ENCODE results near the gene ARIH2. TPM values are rescaled to one million over a fixed set of nuclear protein-coding genes. Genes with fewer than 3 reads are reported as not detected.
A peak's percentile ranks its signal among the peaks of the same experiment; 100 is the strongest.

Gene ARIH2
- total and polyA plus RNA-seq, 2 of the 4 experiments (the other 2 are of a cell fraction): 62.3 to 93.7 TPM

DNA sequence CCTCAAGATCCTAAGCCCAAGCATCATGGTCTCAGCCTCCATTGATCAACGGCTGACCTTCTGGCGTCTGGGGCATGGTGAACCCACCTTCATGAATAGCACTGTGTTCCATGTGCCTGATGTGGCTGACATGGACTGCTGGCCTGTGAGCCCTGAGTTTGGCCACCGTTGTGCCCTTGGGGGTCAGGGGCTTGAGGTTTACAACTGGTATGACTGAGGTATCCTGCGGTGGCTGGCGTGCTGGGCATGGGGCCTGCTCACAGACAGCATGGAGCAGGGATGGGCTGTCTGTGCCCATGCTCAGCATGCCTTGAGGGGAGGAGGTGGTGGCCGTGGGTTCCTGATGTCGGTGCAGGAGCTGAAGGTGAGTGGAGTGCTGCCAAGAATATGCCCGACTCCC, 96.4 kb downstream of the ARIH2 start:
- 100% methylated on average over 1 of the region's 8 CpGs; no CpG with 5 or more reads in 1 of the 2 experiments for WGBS, 2 experiments (ENCODE audit: extremely low coverage in 2 of 2, insufficient read length in 1 of 2)
- no peak overlapping the region for H2BK120ac ChIP-seq (ENCODE audit: low read depth, low read length)
- H3K9ac ChIP-seq (ENCODE audit: low read depth, low read length): no peak overlapping the region
- H3K4me1 ChIP-seq (ENCODE audit: control insufficient read depth, insufficient read depth, low read length): peaks cover 10% of the 10 kb centered on the region
- H4K20me1 ChIP-seq (ENCODE audit: insufficient read depth, low read length): peaks cover 41% of the 10 kb centered on the region
- POLR2A ChIA-PET (ENCODE audit: unreplicated experiment): no interaction called here
- H3K4me2 ChIP-seq (ENCODE audit: low read depth, low read length): no peak overlapping the region
- no peak overlapping the region for H2BK15ac ChIP-seq (ENCODE audit: low read depth, low read length)
- no peak overlapping the region for H4K8ac ChIP-seq (ENCODE audit: low read depth in 2 of 2, low read length in 2 of 2)
- CTCF ChIA-PET: no interaction called here
- no peak overlapping the region for H3K56ac ChIP-seq (ENCODE audit: extremely low read depth, insufficient read depth, low read length)
- no peak overlapping the region for H3K4ac ChIP-seq (ENCODE audit: low read depth, low read length)
- no peak overlapping the region for H3K4me3 ChIP-seq (ENCODE audit: insufficient read depth, low read depth, low read length)
- TF ChIP-seq, protein P1, sequence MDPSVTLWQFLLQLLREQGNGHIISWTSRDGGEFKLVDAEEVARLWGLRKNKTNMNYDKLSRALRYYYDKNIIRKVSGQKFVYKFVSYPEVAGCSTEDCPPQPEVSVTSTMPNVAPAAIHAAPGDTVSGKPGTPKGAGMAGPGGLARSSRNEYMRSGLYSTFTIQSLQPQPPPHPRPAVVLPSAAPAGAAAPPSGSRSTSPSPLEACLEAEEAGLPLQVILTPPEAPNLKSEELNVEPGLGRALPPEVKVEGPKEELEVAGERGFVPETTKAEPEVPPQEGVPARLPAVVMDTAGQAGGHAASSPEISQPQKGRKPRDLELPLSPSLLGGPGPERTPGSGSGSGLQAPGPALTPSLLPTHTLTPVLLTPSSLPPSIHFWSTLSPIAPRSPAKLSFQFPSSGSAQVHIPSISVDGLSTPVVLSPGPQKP (IDR thresholded peaks at IDR 0.05; ENCODE audit: borderline replicate concordance, low read depth, low read length): no peak
- no peak for TF ChIP-seq BHLHE40 (IDR thresholded peaks at IDR 0.05; ENCODE audit: low read depth, low read length)
- TF ChIP-seq FOS (IDR thresholded peaks at IDR 0.05; ENCODE audit: low read depth, low read length): no peak
- no peak for TF ChIP-seq MAFK (IDR thresholded peaks at IDR 0.05; ENCODE audit: low read depth, low read length)
- no peak for TF ChIP-seq RCOR1 (IDR thresholded peaks at IDR 0.05; ENCODE audit: insufficient replicate concordance, low read length)
- TF ChIP-seq MXI1 (IDR thresholded peaks at IDR 0.05; ENCODE audit: borderline replicate concordance, low read depth, low read length): no peak
- TF ChIP-seq MAZ (IDR thresholded peaks at IDR 0.05; ENCODE audit: borderline replicate concordance, low read depth, low read length): no peak
- no peak for TF ChIP-seq NFE2L2 (IDR thresholded peaks at IDR 0.05; ENCODE audit: low read depth, low read length)
- no peak for TF ChIP-seq CEBPB (IDR thresholded peaks at IDR 0.05; ENCODE audit: low read depth, low read length)
- no peak for TF ChIP-seq RAD21 (IDR thresholded peaks at IDR 0.05; ENCODE audit: low read length)
- TF ChIP-seq SMC3 (IDR thresholded peaks at IDR 0.05; ENCODE audit: low read depth, low read length): no peak
- TF ChIP-seq RFX5 (IDR thresholded peaks at IDR 0.05; ENCODE audit: low read depth, low read length): no peak
- H3K23ac ChIP-seq (ENCODE audit: low read depth, low read length): no peak overlapping the region
- H2BK5ac ChIP-seq (ENCODE audit: low read depth, low read length, poor library complexity, severe bottlenecking): no peak overlapping the region
- BruUV-seq (replicated peaks): no TSS peak
- no peak overlapping the region for H3K18ac ChIP-seq (ENCODE audit: low read depth, low read length)
- no peak overlapping the region for H3K27ac ChIP-seq (ENCODE audit: insufficient read depth, low read length)
- no peak overlapping the region for H2AK5ac ChIP-seq (ENCODE audit: low read depth, low read length)
- H3K14ac ChIP-seq (replicated peaks; ENCODE audit: low read depth, low read length): no peak overlapping the region
- dilution Hi-C loops (cut with HindIII; ENCODE audit: low sequenced_read_pairs, unreplicated experiment): no loop called here
- peak overlapping the region; percentile 29 for H2AFZ ChIP-seq (replicated peaks; ENCODE audit: low read length, poor library complexity)
- intact Hi-C loops (cut with micrococcal nuclease): no loop called here
- no peak overlapping the region for H4K5ac ChIP-seq (ENCODE audit: low read depth, low read length)
- DNase-seq (no peak), ATAC-seq (ENCODE audit: low read depth) (no peak)
- H3K27me3 ChIP-seq (ENCODE audit: control insufficient read depth, insufficient read depth, low read length): no peaks in the 10 kb centered on the region
- H3K36me3 ChIP-seq (ENCODE audit: control insufficient read depth, insufficient read depth, low read length): peaks cover 52% of the 10 kb centered on the region
- H2BK20ac ChIP-seq (ENCODE audit: low read depth, low read length): no peak overlapping the region
- H2AK9ac ChIP-seq (replicated peaks; ENCODE audit: low read depth, low read length, poor library complexity): peak overlapping the region; percentile 36
- H3K79me1 ChIP-seq (ENCODE audit: low read depth in 1 of 2, low read length in 2 of 2): peaks cover 13 to 85% of the 10 kb centered on the region in 2 experiments; a peak in 3 of 4 replicates
- H3K9me1 ChIP-seq (ENCODE audit: insufficient read depth, low read length): peaks cover 14% of the 10 kb centered on the region
- in situ Hi-C loops (cut with MboI; ENCODE audit: low sequenced_read_pairs): no loop called here
- H4K91ac ChIP-seq (ENCODE audit: insufficient read depth, low read depth, low read length): no peak overlapping the region
- no peaks in the 10 kb centered on the region for H3K9me3 ChIP-seq (ENCODE audit: control insufficient read depth, insufficient read depth, low read length)

Data from IMR-90 (cell line).